Measurements from ENCODE around the gene RPL11.

GRCh38 chr1:23644555-23644866 is 47.1 kb upstream of the RPL11 start:
- no peak for TF ChIP-seq CTCF (IDR thresholded peaks at IDR 0.05)
- TF ChIP-seq, protein P1, sequence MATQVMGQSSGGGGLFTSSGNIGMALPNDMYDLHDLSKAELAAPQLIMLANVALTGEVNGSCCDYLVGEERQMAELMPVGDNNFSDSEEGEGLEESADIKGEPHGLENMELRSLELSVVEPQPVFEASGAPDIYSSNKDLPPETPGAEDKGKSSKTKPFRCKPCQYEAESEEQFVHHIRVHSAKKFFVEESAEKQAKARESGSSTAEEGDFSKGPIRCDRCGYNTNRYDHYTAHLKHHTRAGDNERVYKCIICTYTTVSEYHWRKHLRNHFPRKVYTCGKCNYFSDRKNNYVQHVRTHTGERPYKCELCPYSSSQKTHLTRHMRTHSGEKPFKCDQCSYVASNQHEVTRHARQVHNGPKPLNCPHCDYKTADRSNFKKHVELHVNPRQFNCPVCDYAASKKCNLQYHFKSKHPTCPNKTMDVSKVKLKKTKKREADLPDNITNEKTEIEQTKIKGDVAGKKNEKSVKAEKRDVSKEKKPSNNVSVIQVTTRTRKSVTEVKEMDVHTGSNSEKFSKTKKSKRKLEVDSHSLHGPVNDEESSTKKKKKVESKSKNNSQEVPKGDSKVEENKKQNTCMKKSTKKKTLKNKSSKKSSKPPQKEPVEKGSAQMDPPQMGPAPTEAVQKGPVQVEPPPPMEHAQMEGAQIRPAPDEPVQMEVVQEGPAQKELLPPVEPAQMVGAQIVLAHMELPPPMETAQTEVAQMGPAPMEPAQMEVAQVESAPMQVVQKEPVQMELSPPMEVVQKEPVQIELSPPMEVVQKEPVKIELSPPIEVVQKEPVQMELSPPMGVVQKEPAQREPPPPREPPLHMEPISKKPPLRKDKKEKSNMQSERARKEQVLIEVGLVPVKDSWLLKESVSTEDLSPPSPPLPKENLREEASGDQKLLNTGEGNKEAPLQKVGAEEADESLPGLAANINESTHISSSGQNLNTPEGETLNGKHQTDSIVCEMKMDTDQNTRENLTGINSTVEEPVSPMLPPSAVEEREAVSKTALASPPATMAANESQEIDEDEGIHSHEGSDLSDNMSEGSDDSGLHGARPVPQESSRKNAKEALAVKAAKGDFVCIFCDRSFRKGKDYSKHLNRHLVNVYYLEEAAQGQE (IDR thresholded peaks at IDR 0.05; ENCODE audit: insufficient read depth in 1 of 2, low read depth in 2 of 2, low read length in 1 of 2) = no peak
- no peak for TF ChIP-seq POLR2AphosphoS5 (IDR thresholded peaks at IDR 0.05; ENCODE audit: low read depth, low read length)
- no peak for TF ChIP-seq TCF7L2 (IDR thresholded peaks at IDR 0.05; ENCODE audit: low read depth, low read length)
- TF ChIP-seq SIN3A (IDR thresholded peaks at IDR 0.05; ENCODE audit: borderline replicate concordance, insufficient read depth, low read depth, low read length) = no peak
